Hematopoietic multipotent progenitor cell treated with erythropoietin and hydrocortisone succinate and interleukin-3 and kit ligand, for 15 days (in vitro differentiated cells): Measurements from ENCODE around the gene USP20.
A peak's percentile ranks its signal among the peaks of the same experiment; 100 is the strongest.

ENCODE experiments used
- DNase-seq: peaks from one replicate; pipeline ENCODE4 v3.0.0-alpha.2; 2015; ENCODE audit warnings: low spot score

Gene USP20

GRCh38 chr9:129875687-129876395 is 40.6 kb downstream of the USP20 start:
- no peak for DNase-seq

- no peak for DNase-seq
Observed at GRCh38 chr9:129876815-129877214, 41.6 kb downstream of the USP20 start.

- DNase-seq: peak; percentile 33
Observed at GRCh38 chr9:129878291-129878690, 43.0 kb downstream of the USP20 start.

GRCh38 chr9:129879103-129879699 is 43.9 kb downstream of the USP20 start:
- peak; percentile 95 for DNase-seq

- DNase-seq: peak; percentile 39
Observed at GRCh38 chr9:129879991-129880653, 44.9 kb downstream of the USP20 start.

- DNase-seq: no peak
Observed at GRCh38 chr9:129880654-129881546, 45.6 kb downstream of the USP20 start.

- no peak for DNase-seq
Observed at GRCh38 chr9:129881547-129882324, 46.5 kb downstream of the USP20 start.

GRCh38 chr9:129884220-129885017 is 49.2 kb downstream of the USP20 start:
- DNase-seq: peak; percentile 96

- DNase-seq: peak; percentile 60
Observed at GRCh38 chr9:129885018-129885669, 49.9 kb downstream of the USP20 start.

- peak; percentile 92 for DNase-seq
Observed at GRCh38 chr9:129885670-129886106, 50.4 kb downstream of the USP20 start.

GRCh38 chr9:129886226-129887174 is 51.2 kb downstream of the USP20 start:
- DNase-seq: peak; percentile 40

- peak; percentile 57 for DNase-seq
Observed at GRCh38 chr9:129887334-129888292, 52.4 kb downstream of the USP20 start.

GRCh38 chr9:129888293-129889121 is 53.2 kb downstream of the USP20 start:
- DNase-seq: peak; percentile 59

- no peak for DNase-seq
Observed at GRCh38 chr9:129889122-129889940, 54.1 kb downstream of the USP20 start.

- peak; percentile 40 for DNase-seq
Observed at GRCh38 chr9:129889941-129890717, 54.9 kb downstream of the USP20 start.
